Tibial artery (tissue), 4 donors: ENCODE results near the gene EMID1.

Experiments
- DNase-seq, 2 donors: peaks; one replicate each; pipeline ENCODE4 v3.0.0-alpha.2; 2019
- H3K27ac ChIP-seq, 2 donors: fragments of 200-600 bp; sonication (generic) in 1 of 2; 1 replicate in 1 of 2; 2 replicates in 1 of 2; pipeline ENCODE4 v1.5.1; 2018 to 2019; ENCODE audit warnings: mild to moderate bottlenecking in 1 of 2
- H3K27me3 ChIP-seq, 2 donors: fragments of 200-600 bp; sonication (generic) in 1 of 2; one replicate each; pipeline versions ENCODE4 v1.5.1 to v1.6.0; 2016 to 2019
- H3K36me3 ChIP-seq, 3 donors: fragments of 200-600 bp; sonication (generic) in 2 of 3; one replicate each; pipeline ENCODE4 v1.5.1; 2016 to 2019; ENCODE audit warnings: mild to moderate bottlenecking in 2 of 3
- H3K4me1 ChIP-seq, 4 donors: fragments of 200-600 bp; sonication (generic) in 2 of 4; 1 replicate in 3 of 4; 2 replicates in 1 of 4; pipeline ENCODE4 v1.5.1; 2016 to 2019
- H3K4me3 ChIP-seq, 2 donors: fragments of 200-600 bp; sonication (generic) in 1 of 2; 1 replicate in 1 of 2; 2 replicates in 1 of 2; pipeline ENCODE4 v1.5.1; 2018 to 2019; ENCODE audit warnings: mild to moderate bottlenecking in 2 of 2
- H3K9me3 ChIP-seq, 3 donors: fragments of 200-600 bp; sonication (generic) in 1 of 3; one replicate each; pipeline ENCODE4 v1.5.1; 2016 to 2019
- intact Hi-C: fragments of 100-400 bp; cut with DNase I; formaldehyde crosslinking; loops from one replicate; pipeline ENCODE4 v1.15.0; 2023; ENCODE audit warnings: low total_unique reads
- TF ChIP-seq, protein P1 (sequence below), 2 experiments: fragments of 200-600 bp in 1 of 2; fragments of 450-650 bp in 1 of 2; IDR thresholded peaks; one replicate each; pipeline ENCODE4 v1.5.1; 2017 to 2019; ENCODE audit warnings: antibody characterized with exemption in 2 of 2, mild to moderate bottlenecking in 1 of 2, moderate library complexity in 1 of 2

Gene EMID1

DNA sequence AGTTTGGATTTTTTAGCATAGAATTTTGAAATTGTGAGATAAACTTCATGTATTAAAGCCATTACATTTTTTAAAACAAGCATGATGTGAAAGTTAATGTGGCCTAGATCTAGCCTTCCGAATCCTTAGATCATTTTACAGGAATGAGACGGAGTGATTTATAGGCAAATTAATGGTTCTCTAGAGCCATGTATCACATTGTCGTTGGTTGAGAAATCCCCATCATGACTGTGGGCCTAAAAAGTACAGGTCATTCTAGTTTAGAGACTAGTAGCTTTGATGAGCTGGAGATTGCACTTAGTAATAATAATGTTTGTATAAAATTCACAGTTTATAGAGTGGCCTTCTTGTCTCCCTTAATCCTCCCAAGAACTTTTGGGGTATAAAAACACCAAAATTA lies 69.5 kb downstream of the EMID1 start:
- Histone ChIP-seq H3K27me3 (no peaks in the 10 kb centered on the region), H3K4me1 (peaks cover 0 to 68% (median 28%) of the 10 kb centered on the region in 4 donors), H3K36me3 (peaks cover 68 to 80% (median 72%) of the 10 kb centered on the region in 3 donors), H3K4me3 (no peak overlapping the region), H3K9me3 (no peaks in the 10 kb centered on the region), H3K27ac (no peak overlapping the region)
- intact Hi-C loops = no loop called here
- DNase-seq = no peak
- TF ChIP-seq, protein P1, sequence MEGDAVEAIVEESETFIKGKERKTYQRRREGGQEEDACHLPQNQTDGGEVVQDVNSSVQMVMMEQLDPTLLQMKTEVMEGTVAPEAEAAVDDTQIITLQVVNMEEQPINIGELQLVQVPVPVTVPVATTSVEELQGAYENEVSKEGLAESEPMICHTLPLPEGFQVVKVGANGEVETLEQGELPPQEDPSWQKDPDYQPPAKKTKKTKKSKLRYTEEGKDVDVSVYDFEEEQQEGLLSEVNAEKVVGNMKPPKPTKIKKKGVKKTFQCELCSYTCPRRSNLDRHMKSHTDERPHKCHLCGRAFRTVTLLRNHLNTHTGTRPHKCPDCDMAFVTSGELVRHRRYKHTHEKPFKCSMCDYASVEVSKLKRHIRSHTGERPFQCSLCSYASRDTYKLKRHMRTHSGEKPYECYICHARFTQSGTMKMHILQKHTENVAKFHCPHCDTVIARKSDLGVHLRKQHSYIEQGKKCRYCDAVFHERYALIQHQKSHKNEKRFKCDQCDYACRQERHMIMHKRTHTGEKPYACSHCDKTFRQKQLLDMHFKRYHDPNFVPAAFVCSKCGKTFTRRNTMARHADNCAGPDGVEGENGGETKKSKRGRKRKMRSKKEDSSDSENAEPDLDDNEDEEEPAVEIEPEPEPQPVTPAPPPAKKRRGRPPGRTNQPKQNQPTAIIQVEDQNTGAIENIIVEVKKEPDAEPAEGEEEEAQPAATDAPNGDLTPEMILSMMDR (IDR thresholded peaks at IDR 0.05) = no peak

DNA sequence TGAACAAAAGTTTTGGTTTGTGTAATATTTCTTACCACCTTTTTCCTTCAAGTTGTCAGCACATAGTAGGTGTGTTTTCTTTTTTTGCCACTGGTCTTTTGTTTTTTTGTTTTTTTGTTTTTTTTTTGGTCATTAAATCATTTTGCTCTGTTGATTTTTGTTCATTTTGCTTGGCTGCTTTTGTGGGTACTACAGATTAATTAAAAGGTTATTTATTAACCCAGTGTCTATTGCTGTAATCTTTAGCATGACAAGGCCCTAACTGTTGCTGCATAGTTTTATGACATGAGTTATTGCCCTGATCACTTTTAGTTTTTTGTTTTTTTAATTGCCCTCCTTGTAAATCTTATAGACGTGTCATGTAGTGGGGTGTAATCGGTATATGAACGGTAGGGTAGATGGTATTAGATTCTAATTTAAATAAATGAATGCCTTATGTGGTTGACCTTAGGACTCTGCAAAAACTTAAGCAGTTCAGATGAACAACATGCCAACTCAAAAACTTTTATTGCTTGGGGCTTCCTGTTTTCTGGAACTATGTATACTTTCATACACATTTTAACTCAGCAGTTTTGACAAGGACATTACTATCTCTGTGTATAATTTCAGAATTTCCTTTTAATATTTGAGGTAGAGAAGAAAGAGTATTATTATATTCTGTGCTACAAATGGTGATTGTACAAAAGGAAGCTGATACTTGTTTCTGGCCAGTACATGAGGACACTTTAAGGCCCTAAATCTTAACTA lies 70.3 kb downstream of the EMID1 start:
- Histone ChIP-seq H3K27me3 (no peaks in the 10 kb centered on the region), H3K36me3 (peaks cover 77 to 84% (median 77%) of the 10 kb centered on the region in 3 donors), H3K27ac (no peak overlapping the region), H3K4me3 (no peak overlapping the region), H3K9me3 (no peaks in the 10 kb centered on the region), H3K4me1 (peaks cover 0 to 59% (median 27%) of the 10 kb centered on the region in 4 donors)
- intact Hi-C loops = no loop called here
- TF ChIP-seq, protein P1 (IDR thresholded peaks at IDR 0.05) = no peak
- DNase-seq = no peak

DNA sequence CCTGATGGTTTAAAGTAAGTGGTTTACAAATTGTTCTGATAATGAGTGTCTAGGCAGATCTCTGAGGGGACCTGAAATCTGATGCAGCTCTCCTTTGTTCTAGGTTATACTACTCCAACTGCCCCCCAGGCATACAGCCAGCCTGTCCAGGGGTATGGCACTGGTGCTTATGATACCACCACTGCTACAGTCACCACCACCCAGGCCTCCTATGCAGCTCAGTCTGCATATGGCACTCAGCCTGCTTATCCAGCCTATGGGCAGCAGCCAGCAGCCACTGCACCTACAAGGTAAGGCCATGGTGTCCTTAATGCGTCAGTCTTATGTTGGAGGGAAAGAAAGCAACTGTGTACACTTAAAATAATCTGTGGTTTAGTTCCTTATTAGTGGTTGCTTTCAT lies 72.2 kb downstream of the EMID1 start:
- intact Hi-C loops = no loop called here
- Histone ChIP-seq H3K4me3 (no peak overlapping the region), H3K27ac (no peak overlapping the region), H3K36me3 (peaks cover 87 to 96% (median 94%) of the 10 kb centered on the region in 3 donors), H3K4me1 (peaks cover 0 to 40% (median 13%) of the 10 kb centered on the region in 4 donors), H3K9me3 (no peaks in the 10 kb centered on the region), H3K27me3 (no peaks in the 10 kb centered on the region)
- DNase-seq = no peak
- TF ChIP-seq, protein P1 (IDR thresholded peaks at IDR 0.05) = no peak

DNA sequence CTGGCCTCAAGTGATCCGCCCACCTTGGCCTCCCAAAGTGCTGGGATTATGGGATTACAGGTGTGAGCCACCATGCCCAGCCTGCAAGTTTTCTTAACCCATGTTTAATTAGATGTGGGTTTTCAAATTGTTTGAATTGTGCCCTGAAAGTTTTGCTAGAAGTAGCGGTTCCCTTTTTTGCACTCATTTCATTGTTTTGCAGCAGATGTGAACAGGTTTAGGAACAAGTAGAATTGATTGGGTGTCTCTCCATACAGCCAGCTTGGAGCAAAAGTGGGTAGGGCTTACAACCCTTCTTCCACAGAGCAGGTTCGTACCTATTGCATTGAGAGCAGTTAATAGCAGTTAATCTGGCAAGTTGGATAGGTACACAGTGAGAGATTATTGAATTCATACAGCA lies 78.5 kb downstream of the EMID1 start:
- TF ChIP-seq, protein P1 (IDR thresholded peaks at IDR 0.05) = no peak
- no peak for DNase-seq
- Histone ChIP-seq H3K4me3 (no peak overlapping the region), H3K4me1 (no peaks in the 10 kb centered on the region), H3K36me3 (peaks cover 92 to 100% (median 95%) of the 10 kb centered on the region in 3 donors), H3K9me3 (no peaks in the 10 kb centered on the region), H3K27me3 (no peaks in the 10 kb centered on the region), H3K27ac (no peak overlapping the region)
- intact Hi-C loops = no loop called here

DNA sequence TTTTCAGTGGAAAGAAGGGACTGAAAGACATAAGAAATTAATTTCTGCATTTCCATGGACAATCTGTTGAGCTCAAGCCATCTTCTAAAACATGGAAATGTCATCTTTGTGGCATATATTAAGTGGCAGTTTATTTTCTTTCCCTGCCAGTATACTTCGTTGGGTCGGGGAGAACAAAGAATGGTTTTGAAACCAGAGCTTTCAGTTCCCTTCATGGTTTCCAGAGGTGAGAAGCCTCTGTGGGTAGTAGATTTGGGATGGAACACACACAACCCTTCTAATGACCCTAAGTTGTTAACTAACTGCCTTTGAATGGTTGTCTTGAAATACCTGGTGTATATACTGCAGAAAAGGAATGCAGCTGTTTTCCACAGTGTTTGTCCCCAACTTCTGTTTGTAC lies 83.1 kb downstream of the EMID1 start:
- no peak for DNase-seq
- Histone ChIP-seq H3K27me3 (no peaks in the 10 kb centered on the region), H3K4me1 (no peaks in the 10 kb centered on the region), H3K9me3 (no peaks in the 10 kb centered on the region), H3K36me3 (peaks cover 93 to 98% (median 97%) of the 10 kb centered on the region in 3 donors), H3K4me3 (no peak overlapping the region), H3K27ac (no peak overlapping the region)
- intact Hi-C loops = no loop called here
- TF ChIP-seq, protein P1 (IDR thresholded peaks at IDR 0.05) = no peak
